CD4-positive, alpha-beta T cell (primary cell): ENCODE measurements around the gene USP17L15. TPM values are rescaled to one million over a fixed set of nuclear protein-coding genes. Genes with fewer than 3 reads are reported as not detected.
"Not testable (repeated sequence)": the region's sequence is repeated elsewhere in the genome, so short reads cannot be mapped to it uniquely, and the experiment has no call there.

Experiments used
- ATAC-seq: fragments of 200-7000 bp; cut with Tn5 transposase; one replicate; pipeline ENCODE4 v1.10.0; 2022; ENCODE audit warnings: mild to moderate bottlenecking; ENCODE audit not compliant: poor library complexity
- CTCF ChIA-PET: fragments of 350-600 bp; sonication (Branson Sonifier 250); formaldehyde crosslinking; loops from one replicate; lab custom pipeline; 2021; ENCODE audit warnings: antibody characterized with exemption, inconsistent platforms; lab: Charles Lee
- POLR2A ChIA-PET: fragments of 350-600 bp; sonication (Branson Sonifier 250); formaldehyde crosslinking; loops from one replicate; lab custom pipeline; 2021; ENCODE audit warnings: antibody characterized with exemption, inconsistent platforms; lab: Charles Lee
- DNase-seq, 14 experiments: peaks; one replicate each; pipeline ENCODE4 v3.0.0-alpha.2; 2013 to 2020; ENCODE audit warnings: mixed read lengths in 2 of 14
- H3K27ac ChIP-seq, 2 donors: one replicate each; pipeline versions ENCODE4 v1.5.1 to v1.7.0; 2013; ENCODE audit warnings: low read length in 2 of 2, low read depth in 1 of 2, mild to moderate bottlenecking in 1 of 2
- H3K27me3 ChIP-seq, 2 experiments: 1 replicate in 1 of 2; 2 replicates in 1 of 2; pipeline versions ENCODE4 v1.6.1 to v1.7.0; 2013; ENCODE audit warnings: low read length in 2 of 2, control low read depth in 1 of 2, mild to moderate bottlenecking in 1 of 2, moderate library complexity in 1 of 2; ENCODE audit not compliant: insufficient read depth in 2 of 2, control insufficient read depth in 1 of 2
- H3K36me3 ChIP-seq: one replicate; pipeline ENCODE4 v1.6.1; 2013; ENCODE audit warnings: low read length, control low read depth; ENCODE audit not compliant: insufficient read depth
- H3K4me1 ChIP-seq: one replicate; pipeline ENCODE4 v1.6.1; 2013; ENCODE audit warnings: low read length, control low read depth; ENCODE audit not compliant: insufficient read depth
- H3K4me3 ChIP-seq: one replicate; pipeline ENCODE4 v1.5.1; 2013; ENCODE audit warnings: mild to moderate bottlenecking, low read length, moderate library complexity
- H3K9me3 ChIP-seq, 2 experiments: 1 replicate in 1 of 2; 2 replicates in 1 of 2; pipeline versions ENCODE4 v1.6.1 to v1.7.0; 2013; ENCODE audit warnings: low read length in 2 of 2, mild to moderate bottlenecking in 2 of 2, control low read depth in 1 of 2, moderate library complexity in 1 of 2; ENCODE audit not compliant: control insufficient read depth in 1 of 2, insufficient read depth in 1 of 2
- H3K27ac Mint-ChIP-seq: one replicate; pipeline ENCODE4 v1.8.0; 2020; ENCODE audit warnings: mixed read lengths
- H3K27me3 Mint-ChIP-seq: one replicate; pipeline ENCODE4 v1.8.0; 2021; ENCODE audit warnings: mixed read lengths
- H3K36me3 Mint-ChIP-seq: one replicate; pipeline ENCODE4 v1.8.0; 2021; ENCODE audit warnings: low read depth, mixed read lengths
- H3K4me1 Mint-ChIP-seq: one replicate; pipeline ENCODE4 v1.8.0; 2021; ENCODE audit warnings: low read depth, mixed read lengths
- H3K4me3 Mint-ChIP-seq: one replicate; pipeline ENCODE4 v1.8.0; 2020; ENCODE audit warnings: mild to moderate bottlenecking, mixed read lengths
- H3K9me3 Mint-ChIP-seq: one replicate; pipeline ENCODE4 v1.8.0; 2020; ENCODE audit warnings: mixed read lengths
- intact Hi-C, 2 experiments: fragments of 100-400 bp; cut with DNase I in 1 of 2; cut with micrococcal nuclease in 1 of 2; formaldehyde crosslinking; loops; one replicate each; pipeline versions ENCODE4 v1.15.1 to v1.9.0; 2023 to 2025; cut with DNase I, micrococcal nuclease
- total RNA-seq, 174 experiments: library from RNA in 2 of 174; stranded (reverse) in 2 of 174; gene quantifications; one replicate each; pipeline ENCODE4 v1.2.3 and lab custom pipeline; 2021 to 2026

The USP17L15 gene
- total RNA-seq, 2 experiments from 2014 or later = not detected

DNA sequence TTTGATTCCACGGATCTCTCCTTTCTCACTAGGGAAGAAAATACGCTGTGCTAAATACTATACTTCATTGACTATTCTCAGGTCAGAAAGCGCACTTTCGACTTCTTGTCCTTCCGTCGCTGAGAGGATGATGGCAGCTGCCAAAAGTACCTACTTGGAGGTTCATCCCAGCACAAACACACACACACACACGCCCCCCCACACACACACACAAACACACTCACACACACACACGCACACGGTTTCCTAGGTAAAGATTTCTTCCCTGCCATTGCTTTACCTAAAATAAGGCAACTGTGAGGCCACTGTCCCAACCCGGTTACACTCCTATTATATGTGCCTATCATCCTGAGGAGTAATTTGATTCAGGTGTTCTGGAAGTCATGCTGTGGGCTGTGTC, 37.5 kb downstream of the USP17L15 start:
- not testable (repeated sequence) for H3K36me3 Mint-ChIP-seq

More for the DNA sequence above, 37.5 kb downstream of the USP17L15 start:
- H3K27me3 Mint-ChIP-seq, H3K9me3 ChIP-seq, H3K27ac Mint-ChIP-seq, CTCF ChIA-PET, H3K27me3 ChIP-seq, ATAC-seq, POLR2A ChIA-PET, H3K4me3 Mint-ChIP-seq, intact Hi-C loops, H3K9me3 Mint-ChIP-seq, H3K4me1 ChIP-seq, H3K27ac ChIP-seq, H3K4me3 ChIP-seq, H3K4me1 Mint-ChIP-seq, H3K36me3 ChIP-seq: not testable (repeated sequence)
- peak in 4 of 14 experiments; percentile 0 to 51 (median 14) for DNase-seq

Other genes with a start within 250 kb of the USP17L15 start
- gene FAM90A26, start 64.0 kb upstream of the USP17L15 start, total RNA-seq = under 1 TPM in 1 of 2 experiments, not detected in 1; 0.08 TPM
- not detected for gene USP17L10, start 23.7 kb upstream of the USP17L15 start, total RNA-seq
- gene USP17L11, start 19.0 kb upstream of the USP17L15 start, total RNA-seq = not detected
- gene USP17L12, start 14.2 kb upstream of the USP17L15 start, total RNA-seq = not detected
- not detected for gene USP17L13, start 9.5 kb upstream of the USP17L15 start, total RNA-seq
- not detected for gene USP17L17, start 9.5 kb downstream of the USP17L15 start, total RNA-seq
- not detected for gene USP17L18, start 14.2 kb downstream of the USP17L15 start, total RNA-seq
- gene USP17L19, start 19.0 kb downstream of the USP17L15 start, total RNA-seq = not detected
- not detected for gene USP17L20, start 23.7 kb downstream of the USP17L15 start, total RNA-seq
- gene USP17L21, start 28.5 kb downstream of the USP17L15 start, total RNA-seq = not detected
- gene USP17L22, start 33.2 kb downstream of the USP17L15 start, total RNA-seq = not detected
- not detected for gene USP17L24, start 90.8 kb downstream of the USP17L15 start, total RNA-seq
- gene USP17L25, start 95.5 kb downstream of the USP17L15 start, total RNA-seq = not detected
- not detected for gene USP17L26, start 100.3 kb downstream of the USP17L15 start, total RNA-seq
- not detected for gene USP17L5, start 105.0 kb downstream of the USP17L15 start, total RNA-seq
- gene USP17L27, start 109.8 kb downstream of the USP17L15 start, total RNA-seq = not detected
- gene USP17L28, start 114.5 kb downstream of the USP17L15 start, total RNA-seq = not detected
- gene USP17L29, start 119.3 kb downstream of the USP17L15 start, total RNA-seq = not detected
- not detected for gene USP17L30, start 128.7 kb downstream of the USP17L15 start, total RNA-seq
- not detected for gene DEFB131A, start 210.0 kb downstream of the USP17L15 start, total RNA-seq